Stimulated activated CD8-positive, alpha-beta memory T cell treated with anti-CD3 and anti-CD28 coated beads, Interleukin-15, amount 100 ng/mL, for 4 hours (primary cell): Measurements from ENCODE around the gene EHF.

ENCODE experiments used
- DNase-seq, 2 donors: peaks; one replicate each; pipeline ENCODE4 v3.0.0-alpha.2; 2020; ENCODE audit warnings: low read depth in 2 of 2

Gene EHF

GRCh38 chr11:34644669-34645406 is 23.9 kb downstream of the EHF start:
- no peak for DNase-seq

GRCh38 chr11:34646431-34646830 is 25.5 kb downstream of the EHF start:
- no peak for DNase-seq

GRCh38 chr11:34647131-34647530 is 26.2 kb downstream of the EHF start:
- DNase-seq: no peak

- no peak for DNase-seq
Measured at GRCh38 chr11:34647532-34647931, 26.6 kb downstream of the EHF start.

GRCh38 chr11:34648036-34648435 is 27.1 kb downstream of the EHF start:
- no peak for DNase-seq

- no peak for DNase-seq
Measured at GRCh38 chr11:34649597-34649996, 28.7 kb downstream of the EHF start.

- peak; percentile 54 to 75 for DNase-seq
Measured at GRCh38 chr11:34650528-34650927, 29.6 kb downstream of the EHF start.

- DNase-seq: no peak
Measured at GRCh38 chr11:34651551-34651950, 30.7 kb downstream of the EHF start.

- no peak for DNase-seq
Measured at GRCh38 chr11:34652191-34652973, 31.5 kb downstream of the EHF start.

GRCh38 chr11:34653031-34653430 is 32.1 kb downstream of the EHF start:
- no peak for DNase-seq

GRCh38 chr11:34653851-34654482 is 33.1 kb downstream of the EHF start:
- DNase-seq: no peak

- no peak for DNase-seq
Measured at GRCh38 chr11:34654483-34655334, 33.8 kb downstream of the EHF start.

GRCh38 chr11:34655335-34656008 is 34.6 kb downstream of the EHF start:
- DNase-seq: no peak

- DNase-seq: no peak
Measured at GRCh38 chr11:34656062-34656720, 35.3 kb downstream of the EHF start.

- DNase-seq: no peak
Measured at GRCh38 chr11:34658071-34659015, 37.5 kb downstream of the EHF start.

- no peak for DNase-seq
Measured at GRCh38 chr11:34659096-34659733, 38.3 kb downstream of the EHF start.

GRCh38 chr11:34665077-34665835 is 44.4 kb downstream of the EHF start:
- DNase-seq: no peak
